ENCODE data around the gene ZNF329. TPM values are rescaled to one million over a fixed set of nuclear protein-coding genes. Genes with fewer than 3 reads are reported as not detected.

Gene ZNF329
- total and polyA plus RNA-seq, 2 of the 8 experiments (the other 6 are each of a cell fraction or from before 2014, with no cell fraction given) = 5.8 to 11.2 TPM

GRCh38 chr19:58086825-58087710 lies 63.5 kb downstream of the ZNF329 start:
- 0 out of 7 replicates have a peak, but pooled peaks cover 0 to 2% (median 0%) of the 10 kb centered on the region in 4 experiments for H3K4me1 ChIP-seq (replicated peaks in 1 of 4; ENCODE audit: control insufficient read depth in 3 of 4, insufficient read depth in 4 of 4, low read length in 3 of 4)
- H2BK12ac ChIP-seq (ENCODE audit: low read depth, low read length) = no peak overlapping the region
- FAIRE-seq = no peak
- H2BK5ac ChIP-seq (ENCODE audit: low read depth, low read length) = no peak overlapping the region
- no peak overlapping the region for H2AFZ ChIP-seq (ENCODE audit: low read length)
- no peaks in the 10 kb centered on the region for H3K79me1 ChIP-seq (ENCODE audit: low read depth, low read length)
- no peak overlapping the region for H3K18ac ChIP-seq (ENCODE audit: extremely low read depth, low read length)
- H4K20me1 ChIP-seq (replicated peaks in 1 of 2; ENCODE audit: control insufficient read depth in 1 of 2, insufficient read depth in 2 of 2, low read length in 2 of 2) = peaks cover 0 to 3% of the 10 kb centered on the region in 2 experiments
- peak overlapping the region; percentile 65; the same call in 1 of the 2 replicates for H4K8ac ChIP-seq (ENCODE audit: extremely low read depth, insufficient read depth, low read length)
- no peak overlapping the region for H4K5ac ChIP-seq (ENCODE audit: insufficient read length, low read depth, low read length)
- no peak overlapping the region for H3K4ac ChIP-seq (replicated peaks; ENCODE audit: insufficient read length, low read depth, low read length)
- ChIA-PET POLR2A (ENCODE audit: partially characterized antibody) (interaction anchor here (0.6 to 4.4 kb wide), 7 partner anchors 8 to 149 kb away, joined by 3 to 19 read pairs (median 6); partner anchors contain the start of gene ZSCAN18), CTCF (ENCODE audit: partially characterized antibody) (interaction anchor here (0.7 kb wide), 1 partner anchor 32 kb away, joined by 3 read pairs; no protein-coding TSS in a partner anchor)
- H3K56ac ChIP-seq (replicated peaks; ENCODE audit: insufficient read length, low read depth, low read length) = no peak overlapping the region
- no peaks in the 10 kb centered on the region for H3K79me2 ChIP-seq (ENCODE audit: control insufficient read depth in 1 of 2, insufficient read depth in 2 of 2, low read length in 2 of 2)
- H3K9ac ChIP-seq (replicated peaks in 1 of 4; ENCODE audit: extremely low read depth in 1 of 4, low read depth in 3 of 4, low read length in 3 of 4) = no peak overlapping the region
- H3K23ac ChIP-seq (ENCODE audit: insufficient read length) = no peak overlapping the region
- H3K14ac ChIP-seq (ENCODE audit: insufficient read length) = no peak overlapping the region
- 0 out of 3 replicates have a peak, but pooled peaks of 1 of the 2 experiments have one; percentile 21 for TF ChIP-seq POLR2A (IDR thresholded peaks at IDR 0.05; ENCODE audit: control extremely low read depth in 1 of 2, low read depth in 2 of 2, low read length in 2 of 2)
- TF ChIP-seq GTF2F1 (IDR thresholded peaks at IDR 0.05; ENCODE audit: borderline replicate concordance, low read depth, low read length) = no peak
- no peak for DNase-seq (ENCODE audit: low read depth in 1 of 2, low spot score in 2 of 2)
- no peak overlapping the region for H2BK20ac ChIP-seq (ENCODE audit: low read length)
- WGBS, 2 experiments (ENCODE audit: extremely low coverage in 1 of 2, insufficient coverage in 1 of 2, insufficient read length in 1 of 2, insufficient replicate concordance in 2 of 2, low coverage in 1 of 2, low lambda C conversion rate in 2 of 2, missing lambda C conversion rate in 1 of 2) = 94% methylated on average over 18 of the region's 23 CpGs; no CpG with 5 or more reads in 1 of the 2 experiments
- H3K27ac ChIP-seq (ENCODE audit: low read depth, low read length) = no peak overlapping the region
- H3K23me2 ChIP-seq (ENCODE audit: low read depth, low read length) = no peaks in the 10 kb centered on the region
- no peak overlapping the region for H2AK5ac ChIP-seq (ENCODE audit: low read depth, low read length)
- H2BK15ac ChIP-seq (ENCODE audit: low read length) = no peak overlapping the region
- H3K9me3 ChIP-seq (ENCODE audit: insufficient read depth in 2 of 2, low read depth in 1 of 2, low read length in 1 of 2) = no peaks in the 10 kb centered on the region; a peak in 1 of 4 replicates
- no peaks in the 10 kb centered on the region for H3K27me3 ChIP-seq (replicated peaks in 1 of 4; ENCODE audit: control insufficient read depth in 3 of 4, extremely low read depth in 1 of 4, insufficient read depth in 3 of 4, low read length in 3 of 4)
- no peak overlapping the region for H2BK120ac ChIP-seq (replicated peaks; ENCODE audit: low read depth, low read length)
- no peak overlapping the region for H3K4me2 ChIP-seq (ENCODE audit: insufficient read depth in 1 of 2, low read depth in 2 of 2, low read length in 2 of 2)
- H4K91ac ChIP-seq (replicated peaks; ENCODE audit: insufficient read length, low read length) = no peak overlapping the region
- H3K4me3 ChIP-seq (ENCODE audit: extremely low read depth in 1 of 4, insufficient read depth in 2 of 4, low read depth in 3 of 4, low read length in 4 of 4) = no peak overlapping the region
- H3K36me3 ChIP-seq (ENCODE audit: control insufficient read depth in 2 of 4, insufficient read depth in 4 of 4, low read length in 3 of 4) = peaks cover 2 to 34% (median 16%) of the 10 kb centered on the region in 4 experiments; a peak in 7 of 8 replicates
